ENCODE measurements around the gene CALN1. TPM values are rescaled to one million over a fixed set of nuclear protein-coding genes. Genes with fewer than 3 reads are reported as not detected.
"Not testable (repeated sequence)": the region's sequence is repeated elsewhere in the genome, so short reads cannot be mapped to it uniquely, and the experiment has no call there.

Gene CALN1
- total RNA-seq, 1 donor from 2014 or later = 0.13 TPM

DNA sequence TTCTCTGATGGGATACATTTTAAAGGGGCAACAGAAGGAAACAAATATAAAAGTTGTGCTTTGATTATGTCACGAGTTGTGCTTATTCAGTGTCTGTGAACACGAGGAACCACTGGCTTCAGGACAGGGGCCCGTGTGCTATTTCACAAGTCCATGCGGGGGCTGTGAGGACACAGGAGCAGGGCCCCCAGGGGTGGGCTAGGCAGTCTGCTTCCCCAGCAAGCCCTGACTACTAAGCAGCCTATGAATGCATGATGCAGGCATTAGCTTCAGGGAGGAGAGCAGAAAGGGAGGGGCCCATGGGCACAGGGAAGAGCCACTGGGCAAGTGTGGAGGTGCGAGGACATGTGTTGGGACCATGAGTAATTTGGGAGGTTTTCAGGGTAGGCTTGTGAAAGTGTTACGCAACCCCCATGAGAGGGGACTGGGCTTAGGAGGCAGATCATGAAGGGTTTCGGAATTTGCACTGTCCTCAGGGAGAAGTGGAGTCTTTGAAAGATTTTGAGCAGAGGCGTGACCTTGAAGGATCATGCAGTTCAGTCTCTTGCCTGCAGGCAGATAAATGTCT lies 424.9 kb downstream of the CALN1 start:
- no peak for DNase-seq (ENCODE audit: low read depth in 2 of 2)

DNA sequence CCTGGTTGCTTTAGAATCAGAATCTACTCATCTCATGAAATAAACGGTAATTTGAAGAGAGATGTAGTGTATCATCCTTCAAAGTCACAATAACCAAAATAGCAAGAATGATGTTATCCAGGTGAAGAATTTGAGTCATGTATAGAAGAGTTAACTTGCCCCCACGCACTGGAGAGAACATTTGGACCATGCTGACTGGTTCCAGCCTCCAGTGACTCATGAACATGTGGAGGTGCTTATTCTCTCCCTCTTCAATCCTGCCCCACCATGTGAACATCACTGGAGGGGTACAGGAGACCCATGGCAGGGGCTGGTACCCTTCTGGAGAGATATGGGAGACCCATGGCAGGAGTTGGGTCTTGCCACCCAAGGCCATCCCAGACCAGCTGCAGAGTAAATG lies 427.8 kb downstream of the CALN1 start:
- no peak for DNase-seq (ENCODE audit: low read depth in 2 of 2)

DNA sequence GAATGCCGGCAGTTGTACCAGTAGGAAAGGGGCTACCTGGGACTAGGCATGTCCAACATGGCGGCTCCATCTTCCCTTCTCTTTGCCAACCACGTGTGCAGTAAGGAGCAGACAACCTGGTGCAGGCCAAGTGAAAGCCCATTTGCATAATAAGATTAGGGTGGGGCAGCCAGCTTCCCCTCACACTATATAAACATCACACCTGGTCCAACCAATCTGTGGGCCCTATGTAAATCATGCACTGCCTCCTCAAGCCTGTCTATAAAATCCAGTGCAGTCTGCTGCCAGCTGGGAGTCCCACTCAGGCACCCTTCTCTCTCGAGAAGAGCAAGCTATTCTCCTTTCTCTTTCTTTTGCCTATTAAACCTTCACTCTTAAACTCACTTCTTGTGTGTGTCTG lies 429.3 kb downstream of the CALN1 start:
- no peak for DNase-seq (ENCODE audit: low read depth in 2 of 2)

- no peak for DNase-seq (ENCODE audit: low read depth in 2 of 2)
Measured at GRCh38 chr7:71976645-71977044, 435.5 kb downstream of the CALN1 start.

DNA sequence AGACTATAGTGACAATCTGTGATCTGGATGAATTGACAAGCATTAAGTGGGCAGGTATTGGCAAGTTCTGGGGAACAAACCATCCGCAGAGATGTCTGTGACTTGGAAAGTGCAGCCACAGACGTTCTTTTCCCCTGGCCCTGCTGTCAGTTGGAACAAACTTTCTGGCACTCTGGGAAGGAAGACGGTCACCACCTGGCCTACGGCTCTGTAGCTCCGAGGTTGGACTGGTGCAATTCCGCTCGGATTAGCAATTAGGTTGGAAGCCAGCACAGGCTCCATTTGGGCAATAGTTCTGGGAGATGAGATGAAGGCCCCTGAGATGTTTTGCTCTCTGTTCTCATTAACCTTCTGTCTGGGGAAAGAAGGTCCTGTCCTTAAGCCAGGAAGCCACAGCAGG lies 437.5 kb downstream of the CALN1 start:
- DNase-seq (ENCODE audit: low read depth in 2 of 2) = no peak

- no peak for DNase-seq (ENCODE audit: low read depth in 2 of 2)
Measured at GRCh38 chr7:71972534-71972933, 439.6 kb downstream of the CALN1 start.

- DNase-seq (ENCODE audit: low read depth in 2 of 2) = no peak
Measured at GRCh38 chr7:71970725-71971124, 441.4 kb downstream of the CALN1 start.

DNA sequence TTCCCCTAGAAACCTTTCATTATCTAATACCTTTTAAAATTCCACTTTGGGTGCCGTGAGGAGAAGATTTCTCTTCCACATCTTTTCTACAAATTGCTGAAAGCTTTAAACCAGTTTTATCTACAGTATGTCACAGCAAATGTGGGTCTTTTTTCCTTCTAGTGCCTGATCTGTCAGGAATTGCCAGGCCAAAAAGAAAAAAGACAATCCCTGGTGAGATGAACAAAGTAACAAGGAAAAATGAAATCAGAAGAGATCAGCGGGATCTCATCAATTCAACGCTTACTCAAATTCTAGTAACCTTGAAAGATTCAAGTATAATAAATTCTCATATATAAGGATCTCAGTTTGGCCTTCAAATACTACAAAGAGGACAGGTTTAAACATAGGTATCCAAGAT lies 449.5 kb downstream of the CALN1 start:
- DNase-seq (ENCODE audit: low read depth in 2 of 2) = no peak

GRCh38 chr7:71961283-71961682 lies 450.9 kb downstream of the CALN1 start:
- no peak for DNase-seq (ENCODE audit: low read depth in 2 of 2)

- DNase-seq (ENCODE audit: low read depth in 2 of 2) = no peak
Measured at GRCh38 chr7:71942115-71942514, 470.0 kb downstream of the CALN1 start.

DNA sequence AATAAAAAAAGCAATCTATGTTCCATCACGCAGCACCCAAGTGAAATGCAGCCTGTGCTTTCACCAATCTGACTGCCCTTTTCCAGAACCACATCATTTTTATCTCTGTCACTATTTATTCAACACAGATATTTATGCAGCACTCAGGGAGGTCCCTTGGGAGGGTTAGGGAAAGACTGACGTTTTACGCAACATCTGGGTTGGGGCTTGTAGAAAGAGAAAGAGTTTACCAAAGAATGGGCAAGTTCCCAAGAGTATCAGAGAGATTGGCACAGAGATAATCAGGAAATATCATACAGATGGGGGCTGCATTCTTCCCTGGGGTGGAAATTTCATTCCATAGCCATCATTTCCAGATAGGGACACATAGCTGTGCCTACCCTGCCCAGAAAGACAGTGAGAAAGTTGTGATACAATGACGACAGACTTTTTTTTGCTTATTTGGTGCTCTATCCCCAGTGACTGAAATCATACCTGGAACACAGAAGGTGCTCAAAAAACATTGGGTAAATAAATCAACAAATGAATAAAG lies 474.2 kb downstream of the CALN1 start:
- peak in 1 of 2 donors; percentile 38 for DNase-seq (ENCODE audit: low read depth in 2 of 2)

DNA sequence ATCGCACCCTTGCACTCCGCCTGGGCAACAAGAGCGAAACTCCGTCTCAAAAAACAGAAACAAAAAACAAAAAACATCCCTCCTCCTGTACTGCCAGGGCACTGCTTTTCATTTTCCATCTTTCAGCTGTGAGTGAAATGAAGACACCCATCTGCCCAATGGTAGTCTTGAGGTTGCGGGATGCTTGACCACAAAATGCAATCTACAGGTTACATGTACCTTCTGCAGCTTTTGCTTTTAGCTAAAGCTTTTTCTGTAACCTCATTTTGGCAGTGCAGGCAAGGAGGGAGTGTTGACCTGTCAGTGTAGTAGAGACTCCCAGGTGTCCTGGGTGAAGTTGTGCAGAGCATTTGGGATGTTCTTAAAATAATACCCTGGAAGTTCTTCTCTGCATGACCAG lies 476.5 kb downstream of the CALN1 start:
- no peak for DNase-seq (ENCODE audit: low read depth in 2 of 2)

- no peak for DNase-seq (ENCODE audit: low read depth in 2 of 2)
Measured at GRCh38 chr7:71933426-71933825, 478.7 kb downstream of the CALN1 start.

DNA sequence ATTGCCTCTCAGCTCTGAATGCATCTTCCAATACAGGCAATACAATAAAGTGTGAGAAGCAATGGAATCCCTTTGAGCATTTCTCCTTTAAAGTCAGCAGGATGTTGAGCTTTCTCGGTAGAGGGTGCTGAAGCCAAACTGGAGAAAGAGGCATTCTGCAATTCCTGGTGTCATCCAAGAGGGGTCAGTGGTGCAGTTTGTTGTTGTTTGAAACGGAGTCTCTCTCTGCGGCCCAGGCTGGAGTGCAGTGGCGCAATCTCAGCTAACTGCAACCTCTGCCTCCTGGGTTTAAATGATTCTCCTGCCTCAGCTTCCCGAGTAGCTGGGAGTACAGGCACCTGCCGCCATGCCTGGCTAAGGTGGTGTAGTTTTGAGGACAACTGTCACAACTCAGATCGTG lies 486.5 kb downstream of the CALN1 start:
- DNase-seq (ENCODE audit: low read depth in 2 of 2) = peak in 1 of 2 donors; percentile 16

DNA sequence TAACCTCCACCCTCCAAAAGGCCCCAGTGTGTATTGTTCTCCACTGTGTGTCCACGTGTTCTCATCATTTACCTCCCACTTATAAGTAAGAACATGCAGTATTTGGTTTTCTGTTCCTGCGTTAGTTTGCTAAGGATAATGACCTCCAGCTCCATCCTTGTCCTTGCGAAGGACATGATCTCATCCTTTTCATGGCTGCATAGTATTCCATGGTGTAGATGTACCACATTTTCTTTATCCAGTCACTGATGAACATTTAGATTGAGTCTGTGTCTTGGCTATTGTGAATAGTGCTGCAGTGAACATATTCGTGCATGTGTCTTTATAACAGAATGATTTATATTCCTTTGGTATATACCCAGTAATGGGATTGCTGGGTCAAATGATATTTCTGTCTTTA lies 497.9 kb downstream of the CALN1 start:
- not testable (repeated sequence) for DNase-seq (ENCODE audit: low read depth in 2 of 2)

- no peak for DNase-seq (ENCODE audit: low read depth in 2 of 2)
Measured at GRCh38 chr7:71912476-71912875, 499.7 kb downstream of the CALN1 start.

DNA sequence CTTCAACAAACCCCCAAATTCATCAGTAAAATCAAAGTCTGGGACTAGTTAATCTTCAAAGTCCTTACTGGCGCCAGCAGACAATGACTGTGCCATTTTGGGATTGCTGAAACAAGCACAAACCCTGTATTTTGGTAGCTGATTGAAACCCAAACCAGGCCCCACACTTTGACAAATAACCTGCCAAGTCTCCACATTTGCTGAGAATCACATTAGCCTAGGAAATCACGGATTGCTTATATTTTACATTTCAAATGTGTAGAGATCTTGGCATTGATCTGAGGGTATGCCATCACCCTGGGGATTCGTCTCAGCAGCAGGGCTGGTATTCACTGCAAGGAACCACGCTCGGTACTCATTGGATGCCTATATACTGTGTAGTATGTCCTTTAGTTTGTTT lies 501.1 kb downstream of the CALN1 start:
- no peak for DNase-seq (ENCODE audit: low read depth in 2 of 2)

GRCh38 chr7:71905821-71906220 lies 506.3 kb downstream of the CALN1 start:
- no peak for DNase-seq (ENCODE audit: low read depth in 2 of 2)

- no peak for DNase-seq (ENCODE audit: low read depth in 2 of 2)
Measured at GRCh38 chr7:71904484-71904883, 507.7 kb downstream of the CALN1 start.

DNA sequence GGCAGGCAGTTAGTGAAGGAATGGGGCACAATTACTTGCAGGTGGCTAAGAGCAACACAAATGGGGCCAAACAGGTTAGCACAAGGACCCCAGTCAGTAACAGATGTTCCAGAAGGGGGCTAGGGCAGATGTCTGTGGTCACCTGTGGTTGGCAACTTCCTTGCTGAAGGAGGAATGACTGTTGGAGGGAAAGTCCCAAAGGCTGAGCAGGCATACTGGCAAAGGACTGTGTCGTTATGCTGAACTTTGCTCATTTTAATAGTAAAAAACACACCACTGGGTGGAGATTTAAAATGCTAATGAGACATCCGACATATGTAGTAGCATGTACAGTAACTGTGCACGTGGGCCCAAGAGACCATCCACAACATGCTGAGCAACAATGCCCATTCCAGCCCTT lies 511.6 kb downstream of the CALN1 start:
- no peak for DNase-seq (ENCODE audit: low read depth in 2 of 2)

DNA sequence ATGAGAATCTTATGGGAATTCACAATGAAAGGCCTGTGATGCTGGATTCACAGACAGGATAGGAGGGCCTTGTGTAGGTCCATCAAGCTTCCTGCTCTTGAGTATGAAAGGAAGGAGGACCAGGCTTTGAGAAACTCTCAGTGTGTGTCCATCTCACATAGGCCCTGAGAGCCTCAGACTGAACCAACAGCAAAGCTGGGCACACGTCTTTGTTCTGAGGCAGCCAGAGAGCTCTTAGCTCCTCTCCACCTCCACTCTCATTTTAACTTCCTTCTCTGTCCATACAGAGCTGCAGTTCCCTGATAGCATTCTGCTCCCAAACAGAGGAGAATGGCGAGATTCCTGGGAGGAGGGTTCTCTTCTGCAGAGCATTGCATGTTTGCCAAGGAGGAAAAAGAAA lies 515.6 kb downstream of the CALN1 start:
- DNase-seq (ENCODE audit: low read depth in 2 of 2) = no peak

- DNase-seq (ENCODE audit: low read depth in 2 of 2) = no peak
Measured at GRCh38 chr7:71886046-71886445, 526.1 kb downstream of the CALN1 start.

DNA sequence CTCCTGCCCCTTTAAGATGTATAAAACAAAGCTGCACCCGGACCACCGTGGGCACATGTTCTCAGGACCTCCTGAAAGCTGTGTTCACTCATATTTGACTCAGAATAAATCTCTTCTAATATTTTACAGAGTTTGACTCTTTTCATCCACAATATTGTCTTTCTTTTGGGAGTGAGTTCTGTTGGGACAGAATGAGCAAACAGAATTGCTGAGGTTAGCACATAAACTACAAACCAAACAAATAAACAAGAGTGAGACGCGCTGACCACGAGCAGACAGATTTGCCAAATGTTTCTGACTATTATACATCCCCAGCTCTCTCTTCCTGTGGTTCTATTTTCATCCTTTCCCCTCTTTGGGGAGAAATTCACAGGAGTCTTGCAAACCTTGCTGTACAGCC lies 526.7 kb downstream of the CALN1 start:
- no peak for DNase-seq (ENCODE audit: low read depth in 2 of 2)

DNA sequence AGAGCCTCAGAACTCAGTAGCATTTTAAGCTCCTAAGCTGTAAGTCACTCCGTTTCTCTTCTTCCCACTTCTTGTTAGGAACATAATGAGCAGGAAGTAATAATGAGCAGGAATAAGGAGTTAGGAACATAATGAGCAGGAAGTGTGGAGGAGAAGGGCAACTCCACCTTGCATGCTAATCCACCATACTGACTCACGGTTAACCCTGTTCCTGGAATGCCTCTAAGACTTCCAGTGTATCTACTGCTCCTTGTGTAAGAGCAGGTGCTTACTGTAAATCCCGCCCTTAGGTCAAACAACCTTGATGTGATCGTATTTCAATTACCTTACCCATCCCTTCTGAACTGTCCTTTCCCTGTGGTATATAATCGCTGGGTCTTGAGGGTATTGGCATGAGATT lies 528.7 kb downstream of the CALN1 start:
- no peak for DNase-seq (ENCODE audit: low read depth in 2 of 2)

All from dermis microvascular lymphatic vessel endothelial cell (primary cell).